Heart left ventricle (tissue), 16 donors: ENCODE data around the gene GALT. TPM values are rescaled to one million over a fixed set of nuclear protein-coding genes. Genes with fewer than 3 reads are reported as not detected.

Source experiments
- ATAC-seq, 4 donors: fragments of 200-7000 bp; cut with Tn5 transposase; one replicate each; pipeline ENCODE4 v1.9.1; 2020 to 2022; ENCODE audit warnings: moderate library complexity in 4 of 4, mild to moderate bottlenecking in 3 of 4, moderate number of reproducible peaks in 1 of 4
- DNase-seq, 5 donors: peaks; one replicate each; pipeline ENCODE4 v3.0.0-alpha.2; 2020
- H3K27ac ChIP-seq, 12 donors: fragments of 200-600 bp; sonication (generic) in 4 of 12; one replicate each; pipeline versions ENCODE4 v1.5.0 to v1.8.0; 2016 to 2022; ENCODE audit warnings: mild to moderate bottlenecking in 2 of 12
- H3K27me3 ChIP-seq, 9 donors: fragments of 200-600 bp; sonication (generic) in 2 of 9; one replicate each; pipeline versions ENCODE4 v1.5.1 to v1.8.0; 2016 to 2022; ENCODE audit warnings: mild to moderate bottlenecking in 3 of 9
- H3K36me3 ChIP-seq, 9 donors: fragments of 200-600 bp; sonication (generic) in 2 of 9; one replicate each; pipeline versions ENCODE4 v1.5.0 to v1.8.0; 2018 to 2022; ENCODE audit warnings: mild to moderate bottlenecking in 2 of 9
- H3K4me1 ChIP-seq, 12 donors: fragments of 200-600 bp; sonication (generic) in 4 of 12; one replicate each; pipeline versions ENCODE4 v1.5.0 to v1.8.0; 2016 to 2022; ENCODE audit warnings: mild to moderate bottlenecking in 3 of 12
- H3K4me3 ChIP-seq, 12 donors: fragments of 200-600 bp; sonication (generic) in 4 of 12; one replicate each; pipeline versions ENCODE4 v1.5.0 to v1.8.0; 2017 to 2022; ENCODE audit warnings: mild to moderate bottlenecking in 9 of 12, moderate library complexity in 4 of 12
- H3K9me3 ChIP-seq, 12 donors: fragments of 200-600 bp; sonication (generic) in 4 of 12; one replicate each; pipeline versions ENCODE4 v1.5.0 to v1.8.0; 2016 to 2022; ENCODE audit warnings: mild to moderate bottlenecking in 1 of 12
- POLR2A ChIP-seq, 2 donors: fragments of 450-650 bp; IDR thresholded peaks; one replicate each; pipeline ENCODE4 v1.6.1; 2017; ENCODE audit warnings: antibody characterized with exemption in 2 of 2, mild to moderate bottlenecking in 2 of 2, moderate library complexity in 2 of 2
- WGBS, 4 donors: extraction: QIAGEN DNeasy Blood & Tissue Kit in 2 of 4; methylation state at CpG; one replicate each; pipeline versions ENCODE4 v1.1.5 to v1.1.7; 2013 to 2018; 5-methylcytosine and 5-hydroxymethylcytosine counted together
- intact Hi-C, 10 donors: fragments of 100-400 bp; cut with DNase I; formaldehyde crosslinking; loops; one replicate each; pipeline versions ENCODE4 v1.11.1 to v1.14.2; 2022
- polyA plus RNA-seq, 2 donors: library from polyadenylated mRNA; stranded (reverse); fragments of 200-250 nt; gene quantifications; one replicate each; pipeline ENCODE4 v1.2.3, GENCODE V29; 2013
- total RNA-seq, 9 donors: library from RNA; depleted of rRNA in 2 of 9; stranded (reverse); fragments of >200 nt in 2 of 9; fragmentation: NEBNext Ultra II Directional in 3 of 9; extraction: Animal tissue kit (Norgen Biotek cat#: 25700) in 3 of 9; gene quantifications; one replicate each; pipeline versions ENCODE4 v1.1.0 to v1.2.4, GENCODE V29; 2016 to 2023
- TF ChIP-seq, protein P1 (sequence below), 12 donors: fragments of 200-600 bp; sonication (generic) in 4 of 12; IDR thresholded peaks; one replicate each; pipeline versions ENCODE4 v1.5.0 to v1.8.0; 2018 to 2022; ENCODE audit warnings: antibody characterized with exemption in 12 of 12, mild to moderate bottlenecking in 5 of 12
- donor health status: ischemic (EF 13 %, LVEDD 7.1; RV severe dilation, severe dysfunction).
- donor health status: healthy with polysubstance abuse.
- donor health status: DM: no; HTN: yes; CAD: no.
- donor health status: DM: no; HTN: no; CAD: no.
- donor health status: ischemic (EF 25% LVEDD 6.9; RV normal size, moderate dysfunction).
- donor health status: ischemic (EF 25% LVEDD 5.7; RV mildly dilated, moderate dysfunction).
- donor health status: healthy.
- donor health status: DM: yes; HTN: yes; CAD: no.
- donor health status: ischemic (EF 35%, LVEDD 5.7; RV mildly dilated, moderate dysfunction).
- donor health status: nonischemic (EF 11% LVEDD 7.7; RV severe dilation, severe dysfunction).
- donor health status: DM: yes; HTN: yes; CAD: no.
- donor health status: PGD.
- donor health status: ischemic (EF 29% LVEDD 5.4; RV normal size, mild dysfunction).
- donor health status: nonischemic (EF 23%, LVEDD 6.1; RV moderate dilation, normal function).

GALT gene
- total and polyA plus RNA-seq, 11 donors = 16.8 to 67.9 (median 41.2) TPM

DNA sequence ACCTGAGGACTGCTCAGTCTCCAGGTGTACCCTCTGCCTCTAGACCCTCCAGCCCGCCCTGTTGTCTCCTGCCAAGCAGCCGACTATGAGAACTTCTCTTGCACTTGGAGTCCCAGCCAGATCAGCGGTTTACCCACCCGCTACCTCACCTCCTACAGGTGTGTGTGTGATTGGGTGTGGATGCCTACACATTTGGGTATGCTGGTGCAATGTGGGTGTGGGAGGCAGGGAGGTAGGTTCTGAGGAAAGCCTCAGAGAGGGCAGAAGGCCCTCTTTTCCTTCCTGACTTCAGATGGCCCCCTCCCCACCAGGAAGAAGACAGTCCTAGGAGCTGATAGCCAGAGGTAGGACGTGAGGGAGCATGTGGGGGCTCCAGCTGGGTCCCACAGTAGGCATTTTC, 10.5 kb downstream of the GALT start:
- DNase-seq (no peak), ATAC-seq (no peak)
- Histone ChIP-seq H3K4me3 (no peak overlapping the region), H3K36me3 (peaks cover 0 to 39% (median 24%) of the 10 kb centered on the region in 9 donors), H3K27me3 (no peaks in the 10 kb centered on the region), H3K27ac (no peak overlapping the region), H3K9me3 (no peaks in the 10 kb centered on the region), H3K4me1 (peaks cover 7 to 48% (median 33%) of the 10 kb centered on the region in 12 donors)
- WGBS, 4 donors = 92 to 95% (median 94%) methylated on average over 5 of the region's 5 CpGs
- intact Hi-C loops = no loop called here
- no peak for TF ChIP-seq POLR2A (IDR thresholded peaks at IDR 0.05)
- TF ChIP-seq, protein P1, sequence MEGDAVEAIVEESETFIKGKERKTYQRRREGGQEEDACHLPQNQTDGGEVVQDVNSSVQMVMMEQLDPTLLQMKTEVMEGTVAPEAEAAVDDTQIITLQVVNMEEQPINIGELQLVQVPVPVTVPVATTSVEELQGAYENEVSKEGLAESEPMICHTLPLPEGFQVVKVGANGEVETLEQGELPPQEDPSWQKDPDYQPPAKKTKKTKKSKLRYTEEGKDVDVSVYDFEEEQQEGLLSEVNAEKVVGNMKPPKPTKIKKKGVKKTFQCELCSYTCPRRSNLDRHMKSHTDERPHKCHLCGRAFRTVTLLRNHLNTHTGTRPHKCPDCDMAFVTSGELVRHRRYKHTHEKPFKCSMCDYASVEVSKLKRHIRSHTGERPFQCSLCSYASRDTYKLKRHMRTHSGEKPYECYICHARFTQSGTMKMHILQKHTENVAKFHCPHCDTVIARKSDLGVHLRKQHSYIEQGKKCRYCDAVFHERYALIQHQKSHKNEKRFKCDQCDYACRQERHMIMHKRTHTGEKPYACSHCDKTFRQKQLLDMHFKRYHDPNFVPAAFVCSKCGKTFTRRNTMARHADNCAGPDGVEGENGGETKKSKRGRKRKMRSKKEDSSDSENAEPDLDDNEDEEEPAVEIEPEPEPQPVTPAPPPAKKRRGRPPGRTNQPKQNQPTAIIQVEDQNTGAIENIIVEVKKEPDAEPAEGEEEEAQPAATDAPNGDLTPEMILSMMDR (IDR thresholded peaks at IDR 0.05) = no peak

DNA sequence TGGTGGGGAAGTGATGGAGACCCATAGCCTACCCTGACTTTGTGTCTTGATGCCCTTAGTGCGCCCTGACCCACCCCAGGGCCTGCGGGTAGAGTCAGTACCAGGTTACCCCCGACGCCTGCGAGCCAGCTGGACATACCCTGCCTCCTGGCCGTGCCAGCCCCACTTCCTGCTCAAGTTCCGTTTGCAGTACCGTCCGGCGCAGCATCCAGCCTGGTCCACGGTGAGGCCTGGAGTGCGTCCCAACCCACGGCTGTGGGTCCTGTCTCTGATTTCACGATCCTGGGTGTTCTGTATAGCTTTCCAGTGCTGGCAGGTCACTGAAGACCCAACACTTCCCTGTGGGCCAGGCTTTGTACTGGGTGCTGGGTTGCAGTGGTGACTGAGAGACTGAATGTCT, 12.0 kb downstream of the GALT start:
- TF ChIP-seq, protein P1 (IDR thresholded peaks at IDR 0.05) = no peak
- TF ChIP-seq POLR2A (IDR thresholded peaks at IDR 0.05) = no peak
- Histone ChIP-seq H3K27me3 (no peaks in the 10 kb centered on the region), H3K27ac (no peak overlapping the region), H3K4me1 (peaks cover 0 to 35% (median 22%) of the 10 kb centered on the region in 12 donors), H3K36me3 (peaks cover 0 to 45% (median 27%) of the 10 kb centered on the region in 9 donors), H3K4me3 (no peak overlapping the region), H3K9me3 (no peaks in the 10 kb centered on the region)
- DNase-seq (peak in 1 of 5 donors; percentile 12), ATAC-seq (no peak)
- intact Hi-C loops = no loop called here
- WGBS, 4 donors = 86 to 91% (median 90%) methylated on average over 14 of the region's 14 CpGs

DNA sequence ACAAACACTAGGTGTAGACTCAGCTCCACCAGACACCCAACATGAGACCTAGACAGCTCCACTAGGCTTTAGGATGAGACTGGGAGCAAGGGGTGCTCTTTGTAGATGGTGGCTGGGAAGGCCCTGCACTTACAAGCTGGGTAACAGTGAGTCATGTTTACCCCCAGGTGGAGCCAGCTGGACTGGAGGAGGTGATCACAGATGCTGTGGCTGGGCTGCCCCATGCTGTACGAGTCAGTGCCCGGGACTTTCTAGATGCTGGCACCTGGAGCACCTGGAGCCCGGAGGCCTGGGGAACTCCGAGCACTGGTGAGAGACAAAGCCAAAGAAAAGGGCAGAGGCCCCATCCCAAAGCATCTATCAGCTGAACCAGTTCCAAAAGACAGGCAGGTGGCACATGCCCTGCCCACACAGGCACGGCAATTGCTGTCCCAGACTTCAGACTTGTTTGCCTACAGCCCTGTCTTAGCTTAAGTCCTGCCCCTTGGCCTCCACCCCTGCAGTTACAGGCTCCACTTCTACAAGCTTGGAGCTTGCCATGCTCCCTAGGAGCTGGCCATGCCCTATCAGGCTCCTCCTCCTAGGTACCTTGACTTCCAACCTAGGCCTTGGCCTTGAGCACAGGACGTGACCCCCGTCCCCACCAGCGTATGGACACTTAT, 13.2 kb downstream of the GALT start:
- H3K36me3 ChIP-seq = peaks cover 0 to 45% (median 27%) of the 10 kb centered on the region in 9 donors
- ATAC-seq = no peak
- peaks cover 0 to 31% (median 13%) of the 10 kb centered on the region in 12 donors for H3K4me1 ChIP-seq
- H3K27ac ChIP-seq = no peak overlapping the region
- H3K9me3 ChIP-seq = no peaks in the 10 kb centered on the region
- TF ChIP-seq, protein P1 (IDR thresholded peaks at IDR 0.05) = no peak
- TF ChIP-seq POLR2A (IDR thresholded peaks at IDR 0.05) = no peak
- intact Hi-C loops = loop anchor here in 1 of 10 donors (10.0 kb wide), 1 partner anchor 415 kb away; the partner anchor contains the start of genes FANCG and VCP
- no peak overlapping the region for H3K4me3 ChIP-seq
- DNase-seq = peak in 1 of 5 donors; percentile 18
- 90 to 96% (median 94%) methylated on average over 4 to 8 of the region's 8 CpGs for WGBS, 4 donors
- no peaks in the 10 kb centered on the region for H3K27me3 ChIP-seq

DNA sequence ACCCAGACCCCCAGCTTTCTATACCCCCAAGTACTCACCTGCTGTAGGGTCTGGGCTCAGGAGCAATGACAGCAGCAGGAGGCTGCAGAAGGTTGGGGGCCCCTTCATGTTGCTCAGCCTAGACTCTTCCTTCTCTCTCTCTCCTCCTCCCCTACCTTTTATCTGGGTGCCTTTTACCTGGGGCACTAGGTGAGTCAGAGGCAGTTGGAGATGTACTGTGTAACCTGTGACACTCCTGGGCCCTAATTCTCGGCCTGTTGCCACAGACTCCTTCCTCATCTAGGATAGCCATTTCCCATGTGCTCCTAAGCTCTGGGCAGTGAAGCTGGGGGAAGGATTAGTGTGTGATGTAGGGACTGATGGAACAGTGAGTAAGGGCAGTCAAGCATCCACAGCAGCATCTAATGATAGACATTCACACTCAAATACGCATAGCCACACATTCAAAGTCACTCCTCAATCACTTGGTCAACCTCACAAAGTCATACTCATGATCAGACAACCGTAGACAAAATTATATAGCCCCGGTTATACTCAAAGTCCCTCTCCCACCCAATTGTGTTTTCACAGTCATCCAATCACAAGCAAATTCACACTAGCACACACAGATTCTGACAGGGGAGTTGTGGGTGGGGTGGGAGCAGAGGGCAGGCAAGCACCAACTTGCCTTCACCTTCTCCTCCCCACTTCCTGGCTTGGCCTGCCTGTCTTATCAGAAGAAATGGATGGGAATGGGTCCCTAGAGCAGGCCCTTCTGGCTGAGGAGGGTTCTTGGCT, 16.2 kb downstream of the GALT start, which contains the start of gene CCL27:
Gene CCL27, minus strand, starts transcription at position 132 of the 777 bp plus-strand sequence. Its CDS starts 24 bp downstream, at position 108.
- peaks cover 0 to 40% (median 24%) of the 10 kb centered on the region in 9 donors for H3K36me3 ChIP-seq
- peaks cover 0 to 24% (median 12%) of the 10 kb centered on the region in 12 donors for H3K4me1 ChIP-seq
- TF ChIP-seq POLR2A (IDR thresholded peaks at IDR 0.05) = no peak
- TF ChIP-seq, protein P1 (IDR thresholded peaks at IDR 0.05) = no peak
- no peak for ATAC-seq
- H3K4me3 ChIP-seq = no peak within 1 kb of the TSS
- intact Hi-C loops = loop anchor here in 1 of 10 donors (10.0 kb wide), 1 partner anchor 412 kb away; the partner anchor contains the start of genes FANCG and VCP
- H3K27ac ChIP-seq = peak within 1 kb of the TSS in 2 of 12 donors; percentile 45 to 99
- no peaks in the 10 kb centered on the region for H3K9me3 ChIP-seq
- no peak for DNase-seq
- WGBS, 4 donors = 88 to 97% (median 91%) methylated on average over 4 of the region's 4 CpGs
- H3K27me3 ChIP-seq = no peaks in the 10 kb centered on the region
